GM21528 (cell line): ENCODE measurements around the gene SF3A1.

Source experiments
- ATAC-seq: cut with Tn5 transposase; IDR thresholded peaks from one replicate; pipeline ENCODE4 v1.9.1; 2021; ENCODE audit warnings: mild to moderate bottlenecking, moderate library complexity; ENCODE audit not compliant: unreplicated experiment, low FRiP score

The SF3A1 gene

GRCh38 chr22:30291058-30291892 lies 65.4 kb downstream of the SF3A1 start:
- no peak for ATAC-seq

GRCh38 chr22:30290342-30291057 lies 66.2 kb downstream of the SF3A1 start:
- ATAC-seq: no peak

GRCh38 chr22:30289980-30290313 lies 66.7 kb downstream of the SF3A1 start:
- ATAC-seq: peak; percentile 14

GRCh38 chr22:30289141-30289979 lies 67.3 kb downstream of the SF3A1 start, which contains the start of gene CASTOR1:
Gene CASTOR1, minus strand, starts transcription at chr22:30289505. Its CDS starts 8 bp downstream, at chr22:30289497.
- peak; percentile 50 for ATAC-seq

GRCh38 chr22:30288419-30289140 lies 68.1 kb downstream of the SF3A1 start:
- ATAC-seq: no peak

- no peak for ATAC-seq
Observed at GRCh38 chr22:30287648-30288418, 68.9 kb downstream of the SF3A1 start.

GRCh38 chr22:30286813-30287647 lies 69.7 kb downstream of the SF3A1 start:
- ATAC-seq: no peak

- no peak for ATAC-seq
Observed at GRCh38 chr22:30286331-30286730, 70.4 kb downstream of the SF3A1 start.

GRCh38 chr22:30285846-30286200 lies 70.9 kb downstream of the SF3A1 start:
- no peak for ATAC-seq

- no peak for ATAC-seq
Observed at GRCh38 chr22:30285176-30285845, 71.4 kb downstream of the SF3A1 start.

GRCh38 chr22:30284666-30285065 lies 72.0 kb downstream of the SF3A1 start:
- ATAC-seq: no peak

GRCh38 chr22:30284172-30284571 lies 72.5 kb downstream of the SF3A1 start:
- no peak for ATAC-seq

- no peak for ATAC-seq
Observed at GRCh38 chr22:30283342-30283741, 73.4 kb downstream of the SF3A1 start.

- ATAC-seq: no peak
Observed at GRCh38 chr22:30282616-30283046, 74.1 kb downstream of the SF3A1 start.
